ENCODE measurements around the gene UGT1A10.

Gene UGT1A10

GRCh38 chr2:233656443-233656842 is 20.2 kb downstream of the UGT1A10 start:
- TF ChIP-seq, protein P1, sequence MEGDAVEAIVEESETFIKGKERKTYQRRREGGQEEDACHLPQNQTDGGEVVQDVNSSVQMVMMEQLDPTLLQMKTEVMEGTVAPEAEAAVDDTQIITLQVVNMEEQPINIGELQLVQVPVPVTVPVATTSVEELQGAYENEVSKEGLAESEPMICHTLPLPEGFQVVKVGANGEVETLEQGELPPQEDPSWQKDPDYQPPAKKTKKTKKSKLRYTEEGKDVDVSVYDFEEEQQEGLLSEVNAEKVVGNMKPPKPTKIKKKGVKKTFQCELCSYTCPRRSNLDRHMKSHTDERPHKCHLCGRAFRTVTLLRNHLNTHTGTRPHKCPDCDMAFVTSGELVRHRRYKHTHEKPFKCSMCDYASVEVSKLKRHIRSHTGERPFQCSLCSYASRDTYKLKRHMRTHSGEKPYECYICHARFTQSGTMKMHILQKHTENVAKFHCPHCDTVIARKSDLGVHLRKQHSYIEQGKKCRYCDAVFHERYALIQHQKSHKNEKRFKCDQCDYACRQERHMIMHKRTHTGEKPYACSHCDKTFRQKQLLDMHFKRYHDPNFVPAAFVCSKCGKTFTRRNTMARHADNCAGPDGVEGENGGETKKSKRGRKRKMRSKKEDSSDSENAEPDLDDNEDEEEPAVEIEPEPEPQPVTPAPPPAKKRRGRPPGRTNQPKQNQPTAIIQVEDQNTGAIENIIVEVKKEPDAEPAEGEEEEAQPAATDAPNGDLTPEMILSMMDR (IDR thresholded peaks at IDR 0.05; ENCODE audit: borderline replicate concordance, insufficient read depth, low read depth, low read length), result no peak
- H3K4me3 ChIP-seq (ENCODE audit: low read depth, low read length), result no peak overlapping the region

DNA sequence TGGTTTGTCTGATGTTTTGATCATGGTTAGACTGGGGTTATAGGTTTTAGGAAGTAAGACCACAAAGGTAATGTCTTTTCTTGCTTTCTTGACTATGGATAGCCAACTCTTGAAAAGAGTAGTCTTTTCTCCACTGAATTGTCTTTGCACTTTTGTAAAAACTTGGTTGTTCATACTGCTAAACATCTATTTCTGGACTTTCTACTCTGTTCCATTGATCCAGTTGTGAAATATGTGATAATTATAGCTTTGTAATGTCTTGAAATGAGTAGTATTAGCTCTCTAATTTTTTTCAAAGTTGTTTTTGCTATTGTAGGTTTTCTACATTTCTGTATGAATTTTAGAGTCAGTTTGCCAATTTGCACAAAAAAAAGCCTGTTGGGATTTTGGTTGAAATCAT is 22.4 kb downstream of the UGT1A10 start:
- no peak overlapping the region for H3K4me3 ChIP-seq (ENCODE audit: low read depth, low read length)
- TF ChIP-seq, protein P1 (IDR thresholded peaks at IDR 0.05; ENCODE audit: borderline replicate concordance, insufficient read depth, low read depth, low read length), result no peak

GRCh38 chr2:233663911-233664310 is 27.7 kb downstream of the UGT1A10 start:
- TF ChIP-seq, protein P1 (IDR thresholded peaks at IDR 0.05; ENCODE audit: borderline replicate concordance, insufficient read depth, low read depth, low read length), result no peak
- no peak overlapping the region for H3K4me3 ChIP-seq (ENCODE audit: low read depth, low read length)

- TF ChIP-seq, protein P1 (IDR thresholded peaks at IDR 0.05; ENCODE audit: borderline replicate concordance, insufficient read depth, low read depth, low read length), result no peak
- no peak overlapping the region for H3K4me3 ChIP-seq (ENCODE audit: low read depth, low read length)
These were observed 32.5 kb downstream of the UGT1A10 start for GRCh38 chr2:233668605-233669260.

DNA sequence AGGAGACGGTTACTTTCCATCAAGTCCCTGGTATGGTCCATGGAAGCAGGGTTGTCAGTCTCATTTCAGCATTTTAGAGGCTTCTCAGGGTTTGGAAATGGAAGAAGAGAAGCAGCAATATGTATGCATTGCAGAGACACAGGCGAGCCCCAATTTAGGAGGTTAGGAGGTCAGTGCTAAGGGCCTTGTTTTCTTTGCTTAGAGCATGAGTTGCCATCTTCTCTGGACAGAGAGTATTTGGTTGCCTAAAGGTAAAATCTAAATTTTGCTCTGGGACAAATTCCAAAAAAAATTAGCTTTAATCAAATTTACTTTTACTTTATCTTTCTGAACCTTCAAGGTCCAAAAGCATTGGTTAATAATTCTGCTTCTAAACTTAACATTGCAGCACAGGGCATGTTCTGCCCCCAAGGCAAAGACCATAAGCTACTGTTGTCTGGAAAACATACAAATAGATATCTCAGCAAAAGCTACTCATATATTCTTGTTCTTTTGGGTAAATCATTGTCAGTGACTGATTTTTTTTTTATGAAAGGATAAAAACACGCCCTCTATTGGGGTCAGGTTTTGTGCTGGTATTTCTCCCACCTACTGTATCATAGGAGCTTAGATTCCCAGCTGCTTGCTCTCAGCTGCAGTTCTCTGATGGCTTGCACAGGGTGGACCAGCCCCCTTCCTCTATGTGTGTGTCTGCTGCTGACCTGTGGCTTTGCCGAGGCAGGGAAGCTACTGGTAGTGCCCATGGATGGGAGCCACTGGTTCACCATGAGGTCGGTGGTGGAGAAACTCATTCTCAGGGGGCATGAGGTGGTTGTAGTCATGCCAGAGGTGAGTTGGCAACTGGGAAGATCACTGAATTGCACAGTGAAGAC is 35.3 kb downstream of the UGT1A10 start, which contains the start of gene UGT1A9:
UGT1A9 (plus strand) TSS at position 609 of the 872 bp plus-strand sequence; CDS start at position 646, 37 bp downstream.
- H3K4me3 ChIP-seq (ENCODE audit: low read depth, low read length), result no peak within 1 kb of the TSS
- TF ChIP-seq, protein P1 (IDR thresholded peaks at IDR 0.05; ENCODE audit: borderline replicate concordance, insufficient read depth, low read depth, low read length), result no peak

DNA sequence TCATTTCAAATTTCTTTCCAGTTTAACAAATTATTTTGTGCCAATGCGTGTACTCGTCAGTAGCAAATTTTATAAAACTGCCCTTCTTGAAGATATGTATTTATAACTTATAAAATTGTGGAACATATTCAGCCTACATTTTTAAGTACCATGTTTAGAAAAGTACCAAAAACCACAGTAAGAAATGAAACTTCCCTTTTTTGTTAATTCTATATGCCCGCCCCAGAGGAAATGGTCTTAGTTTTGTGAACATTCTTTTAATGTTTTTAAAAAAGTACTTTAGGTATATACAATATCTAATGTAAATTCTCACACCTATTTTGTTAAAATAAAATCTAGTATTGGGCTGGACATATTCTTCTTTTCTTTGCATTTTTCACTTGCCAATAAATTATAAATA is 36.6 kb downstream of the UGT1A10 start:
- H3K4me3 ChIP-seq (ENCODE audit: low read depth, low read length), result no peak overlapping the region
- TF ChIP-seq, protein P1 (IDR thresholded peaks at IDR 0.05; ENCODE audit: borderline replicate concordance, insufficient read depth, low read depth, low read length), result no peak

All from GM12875 (cell line).